Transverse colon (tissue), 4 donors: ENCODE measurements around the gene APOC1. TPM values are rescaled to one million over a fixed set of nuclear protein-coding genes. Genes with fewer than 3 reads are reported as not detected.

Experiments
- DNase-seq: peaks from one replicate; pipeline ENCODE4 v3.0.0-alpha.2; 2019
- H3K27ac ChIP-seq, 4 donors: fragments of 200-600 bp; sonication (generic); 2 replicates each; pipeline ENCODE4 v1.5.1; 2016 to 2018; ENCODE audit warnings: inconsistent platforms in 4 of 4
- H3K27me3 ChIP-seq: fragments of 200-600 bp; sonication (generic); 2 replicates; pipeline ENCODE4 v1.5.1; 2017; ENCODE audit warnings: inconsistent platforms
- H3K36me3 ChIP-seq, 4 donors: fragments of 200-600 bp; sonication (generic); 2 replicates each; pipeline ENCODE4 v1.5.1; 2017 to 2019; ENCODE audit warnings: inconsistent platforms in 4 of 4
- H3K4me1 ChIP-seq, 4 donors: fragments of 200-600 bp; sonication (generic); 2 replicates each; pipeline ENCODE4 v1.5.1; 2017 to 2020; ENCODE audit warnings: inconsistent platforms in 4 of 4
- H3K4me3 ChIP-seq, 4 donors: fragments of 200-600 bp; sonication (generic); 1 replicate in 1 of 4; 2 replicates in 3 of 4; pipeline versions ENCODE4 v1.5.1 to v1.6.1; 2017 to 2019; ENCODE audit warnings: inconsistent platforms in 4 of 4
- H3K9me3 ChIP-seq, 2 donors: fragments of 200-600 bp; sonication (generic); 2 replicates each; pipeline ENCODE4 v1.5.1; 2017 to 2019; ENCODE audit warnings: inconsistent platforms in 2 of 2
- EP300 ChIP-seq: sonication (generic); formaldehyde crosslinking; IDR thresholded peaks from one replicate; pipeline ENCODE4 v1.6.1; 2017; ENCODE audit warnings: antibody characterized with exemption, low read depth
- POLR2A ChIP-seq: fragments of 450-650 bp; IDR thresholded peaks from one replicate; pipeline ENCODE4 v1.6.1; 2016; ENCODE audit warnings: antibody characterized with exemption, mild to moderate bottlenecking, moderate library complexity
- POLR2AphosphoS5 ChIP-seq, 3 donors: sonication (generic); formaldehyde crosslinking; IDR thresholded peaks; one replicate each; pipeline ENCODE4 v1.6.1; 2016; ENCODE audit warnings: antibody characterized with exemption in 3 of 3
- WGBS, 2 donors: methylation state at CpG; one replicate each; pipeline ENCODE4 v1.1.5; 2018; ENCODE audit warnings: low coverage in 1 of 2; 5-methylcytosine and 5-hydroxymethylcytosine counted together
- in situ Hi-C, 4 donors: fragments of 200-750 bp; cut with MboI; loops; one replicate each; pipeline versions ENCODE4 v1.15.0 to v1.15.1; 2017; ENCODE audit warnings: low sequenced_read_pairs in 3 of 4, low pct_ligation_motif_present in 1 of 4, low pct_unique_long_range_greater_than_20kb in 1 of 4
- intact Hi-C: fragments of 100-400 bp; cut with DNase I; formaldehyde crosslinking; loops from one replicate; pipeline ENCODE4 v1.15.1; 2023; ENCODE audit warnings: low total_unique reads
- total RNA-seq, 4 donors: library from RNA; depleted of rRNA; stranded (reverse); fragments of >200 nt; gene quantifications; one replicate each; pipeline ENCODE4 v1.1.0, GENCODE V29; 2016
- TF ChIP-seq, protein P1 (sequence below), 5 experiments: fragments of 200-600 bp in 3 of 5; fragments of 450-650 bp in 2 of 5; sonication (generic) in 3 of 5; IDR thresholded peaks; 1 replicate in 2 of 5; 2 replicates in 3 of 5; pipeline ENCODE4 v1.5.1; 2016 to 2017; ENCODE audit warnings: antibody characterized with exemption in 5 of 5, inconsistent platforms in 3 of 5, mild to moderate bottlenecking in 2 of 5, moderate library complexity in 1 of 5

Gene APOC1
- total RNA-seq, 4 donors from 2014 or later = 10.8 to 48.4 (median 34.8) TPM; not detected in 1

DNA sequence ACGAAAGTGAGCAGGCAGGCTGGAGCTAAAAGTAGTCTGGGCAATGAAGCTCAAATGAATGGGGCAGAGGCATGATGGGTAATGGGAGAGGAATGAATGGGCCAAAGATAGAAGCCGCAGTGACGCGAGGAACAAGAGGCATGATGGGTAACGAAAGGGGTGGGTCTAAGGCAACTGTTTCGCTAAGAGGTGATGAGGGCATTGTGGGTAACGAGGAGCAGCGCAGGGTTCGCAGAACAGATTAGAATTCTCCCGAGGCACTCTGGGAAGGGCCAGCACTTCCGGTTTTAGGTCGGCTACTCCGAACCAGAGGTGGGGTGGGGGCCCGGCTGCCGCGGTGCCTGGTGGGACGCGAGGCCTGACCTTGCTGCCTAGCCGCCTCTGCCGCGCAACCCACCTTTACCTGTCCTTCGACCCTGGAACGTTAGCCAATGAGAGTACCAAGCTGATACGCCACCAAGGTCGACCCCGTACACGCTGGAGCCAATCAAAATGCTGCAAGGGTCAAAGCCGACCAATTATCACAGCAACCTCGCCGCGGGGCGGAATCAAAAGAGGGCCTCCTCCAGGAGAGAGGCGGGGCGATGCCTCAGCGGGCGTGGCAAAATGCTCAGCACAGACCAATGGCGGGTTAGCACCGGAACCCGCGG, 23.9 kb upstream of the APOC1 start:
- in situ Hi-C loops (no loop called here), intact Hi-C loops (no loop called here)
- WGBS, 2 donors = 0 to 2% methylated on average over 10 to 37 of the region's 40 CpGs
- H3K4me3 ChIP-seq = peak overlapping the region; percentile 26 to 68 (median 43)
- DNase-seq = no peak
- H3K27me3 ChIP-seq = no peaks in the 10 kb centered on the region
- H3K4me1 ChIP-seq = peaks cover 16 to 21% (median 19%) of the 10 kb centered on the region in 4 donors
- H3K36me3 ChIP-seq = peaks cover 0 to 14% (median 3%) of the 10 kb centered on the region in 4 donors
- H3K9me3 ChIP-seq = no peaks in the 10 kb centered on the region
- peak overlapping the region; percentile 90 to 92 (median 91) for H3K27ac ChIP-seq
- peak; percentile 51 to 73 (median 57) for TF ChIP-seq POLR2AphosphoS5 (IDR thresholded peaks at IDR 0.05)
- TF ChIP-seq EP300 = no peak
- TF ChIP-seq, protein P1, sequence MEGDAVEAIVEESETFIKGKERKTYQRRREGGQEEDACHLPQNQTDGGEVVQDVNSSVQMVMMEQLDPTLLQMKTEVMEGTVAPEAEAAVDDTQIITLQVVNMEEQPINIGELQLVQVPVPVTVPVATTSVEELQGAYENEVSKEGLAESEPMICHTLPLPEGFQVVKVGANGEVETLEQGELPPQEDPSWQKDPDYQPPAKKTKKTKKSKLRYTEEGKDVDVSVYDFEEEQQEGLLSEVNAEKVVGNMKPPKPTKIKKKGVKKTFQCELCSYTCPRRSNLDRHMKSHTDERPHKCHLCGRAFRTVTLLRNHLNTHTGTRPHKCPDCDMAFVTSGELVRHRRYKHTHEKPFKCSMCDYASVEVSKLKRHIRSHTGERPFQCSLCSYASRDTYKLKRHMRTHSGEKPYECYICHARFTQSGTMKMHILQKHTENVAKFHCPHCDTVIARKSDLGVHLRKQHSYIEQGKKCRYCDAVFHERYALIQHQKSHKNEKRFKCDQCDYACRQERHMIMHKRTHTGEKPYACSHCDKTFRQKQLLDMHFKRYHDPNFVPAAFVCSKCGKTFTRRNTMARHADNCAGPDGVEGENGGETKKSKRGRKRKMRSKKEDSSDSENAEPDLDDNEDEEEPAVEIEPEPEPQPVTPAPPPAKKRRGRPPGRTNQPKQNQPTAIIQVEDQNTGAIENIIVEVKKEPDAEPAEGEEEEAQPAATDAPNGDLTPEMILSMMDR (IDR thresholded peaks at IDR 0.05) = no peak
- peak; percentile 57 for TF ChIP-seq POLR2A

- peaks cover 0 to 22% (median 5%) of the 10 kb centered on the region in 4 donors for H3K36me3 ChIP-seq
- intact Hi-C loops = no loop called here
- TF ChIP-seq POLR2A (peak; percentile 44), POLR2AphosphoS5 (IDR thresholded peaks at IDR 0.05) (peak; percentile 5 to 74 (median 71)), EP300 (no peak)
- TF ChIP-seq, protein P1 (IDR thresholded peaks at IDR 0.05) = no peak
- no peaks in the 10 kb centered on the region for H3K9me3 ChIP-seq
- in situ Hi-C loops = no loop called here
- peaks cover 16 to 21% (median 19%) of the 10 kb centered on the region in 4 donors for H3K4me1 ChIP-seq
- peak within 1 kb of the TSS; percentile 90 to 94 (median 92) for H3K27ac ChIP-seq
- H3K27me3 ChIP-seq = no peaks in the 10 kb centered on the region
- H3K4me3 ChIP-seq = peak within 1 kb of the TSS; percentile 90 to 99 (median 96)
- peak; percentile 100 for DNase-seq
- 1% methylated on average over 66 of the region's 81 CpGs; no CpG with 5 or more reads in 1 of the 2 donors for WGBS, 2 donors
Observed at GRCh38 chr19:44891016-44891882, 23.2 kb upstream of the APOC1 start, which contains the start of gene TOMM40. TOMM40 (plus strand) TSS chr19:44891254; CDS start chr19:44891416, 162 bp downstream.

GRCh38 chr19:44892932-44893331, 21.5 kb upstream of the APOC1 start:
- Histone ChIP-seq H3K27me3 (no peaks in the 10 kb centered on the region), H3K4me3 (no peak overlapping the region), H3K4me1 (peaks cover 16 to 21% (median 19%) of the 10 kb centered on the region in 4 donors), H3K27ac (no peak overlapping the region), H3K9me3 (no peaks in the 10 kb centered on the region), H3K36me3 (peaks cover 0 to 30% (median 7%) of the 10 kb centered on the region in 4 donors)
- no peak for TF ChIP-seq EP300
- no peak for TF ChIP-seq POLR2A
- TF ChIP-seq, protein P1 (IDR thresholded peaks at IDR 0.05) = no peak
- no peak for TF ChIP-seq POLR2AphosphoS5 (IDR thresholded peaks at IDR 0.05)
- in situ Hi-C loops = no loop called here
- 91% methylated on average over 7 of the region's 7 CpGs; no CpG with 5 or more reads in 1 of the 2 donors for WGBS, 2 donors
- intact Hi-C loops = no loop called here
- no peak for DNase-seq
